Measurements from ENCODE around the gene LUC7L2.

- no peak for TF ChIP-seq CTCF (IDR thresholded peaks at IDR 0.05)
- TF ChIP-seq EZH2 (IDR thresholded peaks at IDR 0.05; ENCODE audit: borderline replicate concordance, insufficient read depth, low read depth, low read length, poor library complexity, severe bottlenecking): no peak
Measured at GRCh38 chr7:139366400-139366799, 6.7 kb downstream of the LUC7L2 start.

Data from B cell (primary cell).